ENCODE data around the gene EIF4E.

The EIF4E gene, protein sequence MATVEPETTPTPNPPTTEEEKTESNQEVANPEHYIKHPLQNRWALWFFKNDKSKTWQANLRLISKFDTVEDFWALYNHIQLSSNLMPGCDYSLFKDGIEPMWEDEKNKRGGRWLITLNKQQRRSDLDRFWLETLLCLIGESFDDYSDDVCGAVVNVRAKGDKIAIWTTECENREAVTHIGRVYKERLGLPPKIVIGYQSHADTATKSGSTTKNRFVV

DNA sequence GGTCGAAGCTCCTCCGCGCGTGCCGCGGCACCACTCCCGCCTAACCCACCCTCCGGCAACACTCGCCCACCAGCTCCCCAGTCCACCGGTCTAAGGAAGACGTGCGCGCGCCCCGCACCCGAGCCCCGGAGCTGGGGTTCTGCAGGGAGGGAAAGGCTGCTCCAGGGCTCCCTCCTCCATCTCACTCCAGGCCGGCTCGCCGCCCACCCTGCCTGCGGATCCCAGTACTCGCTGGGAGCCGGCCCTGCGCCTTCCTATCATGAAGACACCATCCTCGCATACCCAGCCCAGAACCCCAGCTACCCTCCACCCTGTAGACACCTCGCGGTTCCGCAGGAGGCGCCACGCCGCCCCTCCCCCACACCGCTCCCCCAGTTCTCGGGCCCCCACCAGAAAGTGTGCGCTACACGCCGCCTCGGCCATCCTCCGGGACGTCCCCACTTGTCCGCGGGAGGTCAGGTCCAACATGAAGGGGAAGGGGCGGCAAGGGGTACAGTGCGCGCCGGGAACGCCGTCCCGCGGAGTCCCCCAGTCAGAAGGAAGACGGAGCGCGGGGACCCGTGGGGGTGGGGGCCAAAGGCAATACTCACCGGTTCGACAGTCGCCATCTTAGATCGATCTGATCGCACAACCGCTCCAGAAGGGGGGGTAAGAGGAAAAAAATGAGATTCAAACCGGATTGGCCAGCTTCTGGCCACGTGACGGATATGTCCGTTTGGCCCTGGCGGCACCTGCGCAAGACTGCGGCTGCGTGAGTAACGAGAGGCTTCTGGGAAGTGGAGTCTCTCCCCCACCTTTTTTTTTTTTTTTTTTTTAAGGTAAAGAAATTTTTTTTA is at the start of gene EIF4E:
Gene EIF4E, minus strand, starts transcription at position 629 of the 836 bp plus-strand sequence. Its CDS starts 21 bp downstream, at position 608.
- TF ChIP-seq, protein P1, sequence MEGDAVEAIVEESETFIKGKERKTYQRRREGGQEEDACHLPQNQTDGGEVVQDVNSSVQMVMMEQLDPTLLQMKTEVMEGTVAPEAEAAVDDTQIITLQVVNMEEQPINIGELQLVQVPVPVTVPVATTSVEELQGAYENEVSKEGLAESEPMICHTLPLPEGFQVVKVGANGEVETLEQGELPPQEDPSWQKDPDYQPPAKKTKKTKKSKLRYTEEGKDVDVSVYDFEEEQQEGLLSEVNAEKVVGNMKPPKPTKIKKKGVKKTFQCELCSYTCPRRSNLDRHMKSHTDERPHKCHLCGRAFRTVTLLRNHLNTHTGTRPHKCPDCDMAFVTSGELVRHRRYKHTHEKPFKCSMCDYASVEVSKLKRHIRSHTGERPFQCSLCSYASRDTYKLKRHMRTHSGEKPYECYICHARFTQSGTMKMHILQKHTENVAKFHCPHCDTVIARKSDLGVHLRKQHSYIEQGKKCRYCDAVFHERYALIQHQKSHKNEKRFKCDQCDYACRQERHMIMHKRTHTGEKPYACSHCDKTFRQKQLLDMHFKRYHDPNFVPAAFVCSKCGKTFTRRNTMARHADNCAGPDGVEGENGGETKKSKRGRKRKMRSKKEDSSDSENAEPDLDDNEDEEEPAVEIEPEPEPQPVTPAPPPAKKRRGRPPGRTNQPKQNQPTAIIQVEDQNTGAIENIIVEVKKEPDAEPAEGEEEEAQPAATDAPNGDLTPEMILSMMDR (IDR thresholded peaks at IDR 0.05) = no peak
- no peaks in the 10 kb centered on the region for H3K27me3 ChIP-seq
- no peaks in the 10 kb centered on the region for H3K9me3 ChIP-seq
- H3K36me3 ChIP-seq = no peaks in the 10 kb centered on the region
- peak within 1 kb of the TSS; percentile 78 to 100 for H3K4me3 ChIP-seq (ENCODE audit: low read depth in 1 of 2, low read length in 1 of 2)
- H3K4me1 ChIP-seq (ENCODE audit: control insufficient read depth in 1 of 2, insufficient read depth in 1 of 2, low read depth in 1 of 2, low read length in 1 of 2) = peaks cover 22 to 27% of the 10 kb centered on the region in 2 experiments
- peak within 1 kb of the TSS; percentile 90 for H3K27ac ChIP-seq

GRCh38 chr4:98977557-98977956 is 48.6 kb upstream of the EIF4E start:
- Histone ChIP-seq H3K9me3 (no peaks in the 10 kb centered on the region), H3K27ac (no peak overlapping the region), H3K4me3 (ENCODE audit: low read depth in 1 of 2, low read length in 1 of 2) (no peak overlapping the region), H3K36me3 (no peaks in the 10 kb centered on the region), H3K4me1 (ENCODE audit: control insufficient read depth in 1 of 2, insufficient read depth in 1 of 2, low read depth in 1 of 2, low read length in 1 of 2) (no peaks in the 10 kb centered on the region), H3K27me3 (no peaks in the 10 kb centered on the region)
- TF ChIP-seq, protein P1 (IDR thresholded peaks at IDR 0.05) = no peak

DNA sequence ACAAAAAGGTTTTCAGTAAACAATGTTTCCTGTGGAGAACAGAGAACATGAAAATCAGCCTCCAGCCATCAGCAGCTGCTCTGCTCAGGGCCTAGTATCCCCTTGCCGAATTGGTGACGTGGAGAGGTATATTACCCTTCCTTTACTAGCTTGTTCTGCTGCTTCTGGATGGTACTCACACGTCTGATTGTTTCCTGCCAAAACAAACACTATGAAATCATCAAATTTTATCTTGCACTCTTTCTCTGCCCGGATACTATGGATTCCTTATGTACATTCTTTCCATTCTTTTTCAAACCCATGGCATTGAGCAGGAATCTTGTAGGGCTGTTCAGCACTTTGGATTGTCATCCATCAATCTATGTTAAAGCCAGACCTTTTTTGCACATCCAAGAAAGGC is 47.8 kb upstream of the EIF4E start:
- Histone ChIP-seq H3K9me3 (no peaks in the 10 kb centered on the region), H3K4me3 (ENCODE audit: low read depth in 1 of 2, low read length in 1 of 2) (no peak overlapping the region), H3K27me3 (no peaks in the 10 kb centered on the region), H3K4me1 (ENCODE audit: control insufficient read depth in 1 of 2, insufficient read depth in 1 of 2, low read depth in 1 of 2, low read length in 1 of 2) (no peaks in the 10 kb centered on the region), H3K27ac (no peak overlapping the region), H3K36me3 (no peaks in the 10 kb centered on the region)
- TF ChIP-seq, protein P1 (IDR thresholded peaks at IDR 0.05) = no peak

GRCh38 chr4:98969878-98970785 is 41.2 kb upstream of the EIF4E start:
- H3K9me3 ChIP-seq = no peaks in the 10 kb centered on the region
- no peaks in the 10 kb centered on the region for H3K36me3 ChIP-seq
- H3K27ac ChIP-seq = no peak overlapping the region
- TF ChIP-seq, protein P1 (IDR thresholded peaks at IDR 0.05) = no peak
- H3K4me3 ChIP-seq (ENCODE audit: low read depth in 1 of 2, low read length in 1 of 2) = no peak overlapping the region
- H3K27me3 ChIP-seq = no peaks in the 10 kb centered on the region
- no peaks in the 10 kb centered on the region for H3K4me1 ChIP-seq (ENCODE audit: control insufficient read depth in 1 of 2, insufficient read depth in 1 of 2, low read depth in 1 of 2, low read length in 1 of 2)

GRCh38 chr4:98967786-98968329 is 38.9 kb upstream of the EIF4E start:
- no peak overlapping the region for H3K4me3 ChIP-seq (ENCODE audit: low read depth in 1 of 2, low read length in 1 of 2)
- H3K36me3 ChIP-seq = no peaks in the 10 kb centered on the region
- no peaks in the 10 kb centered on the region for H3K9me3 ChIP-seq
- TF ChIP-seq, protein P1 (IDR thresholded peaks at IDR 0.05) = no peak
- H3K4me1 ChIP-seq (ENCODE audit: control insufficient read depth in 1 of 2, insufficient read depth in 1 of 2, low read depth in 1 of 2, low read length in 1 of 2) = no peaks in the 10 kb centered on the region
- no peaks in the 10 kb centered on the region for H3K27me3 ChIP-seq
- no peak overlapping the region for H3K27ac ChIP-seq
